D721Med (cell line): ENCODE results near the gene MYDGF.

ENCODE experiments used
- DNase-seq: peaks from one replicate; pipeline ENCODE4 v3.0.0; 2011; ENCODE audit warnings: low spot score; ENCODE audit not compliant: insufficient read length
- FAIRE-seq: peaks from 2 replicates; lab custom pipeline; 2011; peaks lifted over from hg19 to GRCh38; lab: Jason Lieb, UNC
- CTCF ChIP-seq: IDR thresholded peaks from 2 replicates; pipeline ENCODE4 v1.5.1; 2012; ENCODE audit warnings: mild to moderate bottlenecking, control low read depth; ENCODE audit not compliant: insufficient read depth; ENCODE audit errors: missing control alignments

The MYDGF gene

GRCh38 chr19:4699826-4700692, 29.9 kb upstream of the MYDGF start:
- no peak for TF ChIP-seq CTCF

GRCh38 chr19:4697304-4697703, 27.2 kb upstream of the MYDGF start:
- FAIRE-seq: no peak
- no peak for DNase-seq
- no peak for TF ChIP-seq CTCF

More at GRCh38 chr19:4699826-4700692, 29.9 kb upstream of the MYDGF start:
- no peak for FAIRE-seq
- no peak for DNase-seq

GRCh38 chr19:4695224-4695731, 25.1 kb upstream of the MYDGF start:
- no peak for FAIRE-seq
- TF ChIP-seq CTCF: no peak
- no peak for DNase-seq

- DNase-seq (no peak), FAIRE-seq (no peak)
- TF ChIP-seq CTCF: no peak
Observed at GRCh38 chr19:4694211-4694987, 24.3 kb upstream of the MYDGF start.

- DNase-seq: no peak
- FAIRE-seq: no peak
- no peak for TF ChIP-seq CTCF
Observed at GRCh38 chr19:4693471-4694121, 23.5 kb upstream of the MYDGF start.

GRCh38 chr19:4693078-4693350, 22.9 kb upstream of the MYDGF start:
- FAIRE-seq: no peak
- no peak for DNase-seq
- no peak for TF ChIP-seq CTCF
